Left lung (tissue), 10 donors: ENCODE results near the gene OTUD7B. TPM values are rescaled to one million over a fixed set of nuclear protein-coding genes. Genes with fewer than 3 reads are reported as not detected.

Experiments used
- ATAC-seq: fragments of 200-7000 bp; cut with Tn5 transposase; one replicate; pipeline ENCODE4 v1.9.1; 2020; ENCODE audit warnings: moderate library complexity
- DNase-seq, 4 donors: peaks; one replicate each; pipeline ENCODE4 v3.0.0-alpha.2; 2013 to 2020
- H3K27ac ChIP-seq, 2 donors: fragments of 200-600 bp; sonication (generic) in 1 of 2; one replicate each; pipeline versions ENCODE4 v1.5.0 to v1.8.0; 2020 to 2021
- H3K27me3 ChIP-seq, 2 donors: fragments of 200-600 bp; sonication (generic) in 1 of 2; one replicate each; pipeline versions ENCODE4 v1.5.0 to v1.8.0; 2020 to 2021
- H3K36me3 ChIP-seq, 2 donors: fragments of 200-600 bp; sonication (generic) in 1 of 2; one replicate each; pipeline versions ENCODE4 v1.5.0 to v1.8.0; 2020 to 2021
- H3K4me1 ChIP-seq, 2 donors: fragments of 200-600 bp; one replicate each; pipeline ENCODE4 v1.8.0; 2021
- H3K4me3 ChIP-seq, 2 donors: fragments of 200-600 bp; sonication (generic) in 1 of 2; one replicate each; pipeline versions ENCODE4 v1.5.0 to v1.8.0; 2020 to 2021; ENCODE audit warnings: mild to moderate bottlenecking in 1 of 2
- H3K9me3 ChIP-seq, 2 donors: fragments of 200-600 bp; sonication (generic) in 1 of 2; one replicate each; pipeline versions ENCODE4 v1.5.0 to v1.8.0; 2020 to 2021
- CTCF ChIP-seq, 2 donors: fragments of 200-600 bp; sonication (generic) in 1 of 2; IDR thresholded peaks; one replicate each; pipeline versions ENCODE4 v1.5.0 to v1.8.0; 2021; ENCODE audit warnings: antibody characterized with exemption in 2 of 2
- intact Hi-C, 2 donors: fragments of 100-400 bp; cut with DNase I; formaldehyde crosslinking; loops; one replicate each; pipeline versions ENCODE4 v1.11.2 to v1.14.2; 2022
- polyA plus RNA-seq, 6 donors: library from polyadenylated mRNA; unstranded; fragments of 120-200 nt; gene quantifications; one replicate each; pipeline ENCODE4 v1.2.1, GENCODE V29; 2013; ENCODE audit not compliant: insufficient read length in 6 of 6
- total RNA-seq, 2 donors: library from RNA; stranded (reverse); fragmentation: NEBNext Ultra II Directional; extraction: Animal tissue kit (Norgen Biotek cat#: 25700); gene quantifications; one replicate each; pipeline ENCODE4 v1.2.1, GENCODE V29; 2021
- donor health status: DM: no; HTN: yes; CAD: no.
- donor health status: DM: no; HTN: no; CAD: no.

The OTUD7B gene
- total and polyA plus RNA-seq, 8 donors: 18.9 to 31.7 (median 20.4) TPM

- ATAC-seq: peak; percentile 66
- H3K4me1 ChIP-seq: peaks cover 20 to 56% of the 10 kb centered on the region in 2 donors
- intact Hi-C loops: no loop called here
Measured at GRCh38 chr1:149936992-149937705, 73.4 kb downstream of the OTUD7B start.

GRCh38 chr1:149936170-149936991, 74.1 kb downstream of the OTUD7B start, which contains the start of gene MTMR11:
Gene MTMR11, minus strand, starts transcription at chr1:149936879. Its CDS starts 232 bp downstream, at chr1:149936647.
- no peaks in the 10 kb centered on the region for H3K9me3 ChIP-seq
- intact Hi-C loops: no loop called here
- peak; percentile 68 for ATAC-seq
- peak within 1 kb of the TSS; percentile 28 to 78 for H3K27ac ChIP-seq
- no peaks in the 10 kb centered on the region for H3K36me3 ChIP-seq
- H3K4me3 ChIP-seq: peak within 1 kb of the TSS; percentile 41 to 47
- DNase-seq: peak in 1 of 4 donors; percentile 55
- H3K27me3 ChIP-seq: no peaks in the 10 kb centered on the region
- no peak for TF ChIP-seq CTCF (IDR thresholded peaks at IDR 0.05)
- peaks cover 20 to 55% of the 10 kb centered on the region in 2 donors for H3K4me1 ChIP-seq

More at GRCh38 chr1:149936992-149937705, 73.4 kb downstream of the OTUD7B start:
- H3K27ac ChIP-seq: peak overlapping the region; percentile 28 to 78
- TF ChIP-seq CTCF (IDR thresholded peaks at IDR 0.05): no peak
- peak in 1 of 4 donors; percentile 41 for DNase-seq
- H3K9me3 ChIP-seq: no peaks in the 10 kb centered on the region
- H3K36me3 ChIP-seq: no peaks in the 10 kb centered on the region
- H3K4me3 ChIP-seq: peak overlapping the region; percentile 41 to 47
- H3K27me3 ChIP-seq: no peaks in the 10 kb centered on the region

GRCh38 chr1:149934356-149934755, 76.2 kb downstream of the OTUD7B start:
- no peaks in the 10 kb centered on the region for H3K36me3 ChIP-seq
- H3K27ac ChIP-seq: no peak overlapping the region
- no peaks in the 10 kb centered on the region for H3K9me3 ChIP-seq
- DNase-seq: no peak
- intact Hi-C loops: no loop called here
- H3K4me1 ChIP-seq: peaks cover 14 to 58% of the 10 kb centered on the region in 2 donors
- no peak overlapping the region for H3K4me3 ChIP-seq
- no peaks in the 10 kb centered on the region for H3K27me3 ChIP-seq
- no peak for TF ChIP-seq CTCF (IDR thresholded peaks at IDR 0.05)
- no peak for ATAC-seq

- no peak for TF ChIP-seq CTCF (IDR thresholded peaks at IDR 0.05)
- Histone ChIP-seq H3K27ac (no peak overlapping the region), H3K4me1 (peaks cover 9 to 58% of the 10 kb centered on the region in 2 donors), H3K4me3 (no peak overlapping the region), H3K9me3 (no peaks in the 10 kb centered on the region), H3K27me3 (no peaks in the 10 kb centered on the region), H3K36me3 (no peaks in the 10 kb centered on the region)
- DNase-seq: no peak
- ATAC-seq: no peak
- intact Hi-C loops: no loop called here
Measured at GRCh38 chr1:149933208-149933607, 77.3 kb downstream of the OTUD7B start.

- no peaks in the 10 kb centered on the region for H3K36me3 ChIP-seq
- H3K4me3 ChIP-seq: no peak overlapping the region
- no peaks in the 10 kb centered on the region for H3K27me3 ChIP-seq
- intact Hi-C loops: no loop called here
- H3K4me1 ChIP-seq: peaks cover 2 to 51% of the 10 kb centered on the region in 2 donors
- H3K27ac ChIP-seq: no peak overlapping the region
- no peak for DNase-seq
- no peaks in the 10 kb centered on the region for H3K9me3 ChIP-seq
- ATAC-seq: no peak
- TF ChIP-seq CTCF (IDR thresholded peaks at IDR 0.05): no peak
Measured at GRCh38 chr1:149932474-149932873, 78.1 kb downstream of the OTUD7B start.
